Measurements from ENCODE around the gene KCNIP3. TPM values are rescaled to one million over a fixed set of nuclear protein-coding genes. Genes with fewer than 3 reads are reported as not detected.
A peak's percentile ranks its signal among the peaks of the same experiment; 100 is the strongest.

The KCNIP3 gene
- total RNA-seq, 1 donor from 2014 or later = 0.64 TPM

DNA sequence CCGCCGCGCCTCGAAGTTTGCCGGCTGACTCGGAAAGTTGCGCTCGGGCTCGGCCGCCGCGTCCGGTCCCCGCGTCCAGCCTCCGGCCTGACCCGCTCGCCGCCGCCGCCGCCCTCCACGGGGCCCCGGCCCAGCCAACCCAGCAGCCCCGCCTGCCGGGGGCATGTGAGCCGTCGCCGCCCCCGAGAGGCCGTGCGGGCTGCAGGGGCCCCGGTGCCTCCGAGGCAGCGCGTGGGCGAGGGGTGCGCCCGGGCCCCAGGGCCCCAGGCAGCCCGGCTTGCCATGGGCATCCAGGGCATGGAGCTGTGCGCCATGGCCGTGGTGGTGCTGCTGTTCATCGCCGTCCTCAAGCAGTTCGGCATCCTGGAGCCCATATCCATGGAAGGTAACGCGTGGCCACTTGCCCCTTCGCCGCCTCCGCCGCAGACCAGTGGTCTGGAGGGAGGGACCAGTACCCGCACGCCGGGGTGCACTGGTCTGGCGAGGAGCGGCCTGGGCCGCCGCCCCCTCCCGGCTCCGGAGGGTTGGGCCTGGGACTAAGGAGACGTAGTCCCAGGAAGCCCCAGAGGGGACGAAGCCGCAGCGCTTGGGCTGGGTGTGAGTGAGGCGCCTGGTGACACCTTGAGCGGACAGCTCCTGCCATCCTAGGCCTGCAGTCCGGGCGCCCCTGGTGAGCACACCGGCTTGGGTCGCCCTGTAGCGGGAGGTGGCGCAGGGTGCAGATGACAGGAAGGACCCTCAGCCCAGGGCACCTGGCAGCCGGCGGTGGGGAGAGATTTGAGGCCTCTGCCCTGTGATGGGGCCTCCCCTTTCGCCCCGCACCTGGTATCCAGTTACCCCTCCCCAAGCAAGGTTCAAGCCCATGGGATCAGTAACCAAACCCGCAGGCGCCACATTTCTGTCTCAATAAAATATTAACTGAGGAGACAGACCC, 49.9 kb downstream of the KCNIP3 start:
- no peaks in the 10 kb centered on the region for H3K36me3 Mint-ChIP-seq
- Histone ChIP-seq H4K20me1 (ENCODE audit: low read depth) (peaks cover 13% of the 10 kb centered on the region), H3K4me1 (no peaks in the 10 kb centered on the region), H3K36me3 (no peaks in the 10 kb centered on the region), H3F3A (ENCODE audit: low read depth) (no peaks in the 10 kb centered on the region), H3K4me2 (peak overlapping the region; percentile 77), H3K9me3 (ENCODE audit: low read depth) (no peaks in the 10 kb centered on the region), H3K27me3 (peaks cover 97% of the 10 kb centered on the region), H3K9ac (no peak overlapping the region), H3K27ac (no peak overlapping the region), H3K4me3 (peak overlapping the region; percentile 35), H2AFZ (replicated peaks) (no peak overlapping the region), H3K79me2 (ENCODE audit: low read depth) (no peaks in the 10 kb centered on the region)
- peak; percentile 63 for TF ChIP-seq EZH2 (IDR thresholded peaks at IDR 0.05)
- TF ChIP-seq CTCF (IDR thresholded peaks at IDR 0.05) = no peak
- peak; percentile 29 for TF ChIP-seq EZH2phosphoT487 (IDR thresholded peaks at IDR 0.05)
- H3K27ac Mint-ChIP-seq = no peak overlapping the region
- H3K9me3 Mint-ChIP-seq = no peaks in the 10 kb centered on the region
- H3K27me3 Mint-ChIP-seq (ENCODE audit: insufficient read depth, low read depth) = peaks cover 28% of the 10 kb centered on the region
- peak; percentile 59 for DNase-seq (ENCODE audit: low spot score)
- H3K4me3 Mint-ChIP-seq = peak overlapping the region; percentile 74
- no peaks in the 10 kb centered on the region for H3K4me1 Mint-ChIP-seq

- DNase-seq (ENCODE audit: low spot score) = no peak
- no peak overlapping the region for H3K4me3 ChIP-seq
- Mint-ChIP-seq H3K27ac (no peak overlapping the region), H3K36me3 (no peaks in the 10 kb centered on the region), H3K4me1 (no peaks in the 10 kb centered on the region), H3K4me3 (peak overlapping the region; percentile 69), H3K27me3 (ENCODE audit: insufficient read depth, low read depth) (peaks cover 28% of the 10 kb centered on the region), H3K9me3 (no peaks in the 10 kb centered on the region)
- no peaks in the 10 kb centered on the region for H3K9me3 ChIP-seq (ENCODE audit: low read depth)
- TF ChIP-seq EZH2 (IDR thresholded peaks at IDR 0.05) (no peak), EZH2phosphoT487 (IDR thresholded peaks at IDR 0.05) (no peak), CTCF (IDR thresholded peaks at IDR 0.05) (no peak)
- H3F3A ChIP-seq (ENCODE audit: low read depth) = no peaks in the 10 kb centered on the region
- H3K27ac ChIP-seq = no peak overlapping the region
- H3K79me2 ChIP-seq (ENCODE audit: low read depth) = no peaks in the 10 kb centered on the region
- no peak overlapping the region for H3K9ac ChIP-seq
- H3K4me1 ChIP-seq = no peaks in the 10 kb centered on the region
- H4K20me1 ChIP-seq (ENCODE audit: low read depth) = peaks cover 13% of the 10 kb centered on the region
- H3K27me3 ChIP-seq = peaks cover 87% of the 10 kb centered on the region
- H3K4me2 ChIP-seq = no peak overlapping the region
- no peaks in the 10 kb centered on the region for H3K36me3 ChIP-seq
- no peak overlapping the region for H2AFZ ChIP-seq (replicated peaks)
These were observed 50.8 kb downstream of the KCNIP3 start for GRCh38 chr2:95347681-95348608.

DNA sequence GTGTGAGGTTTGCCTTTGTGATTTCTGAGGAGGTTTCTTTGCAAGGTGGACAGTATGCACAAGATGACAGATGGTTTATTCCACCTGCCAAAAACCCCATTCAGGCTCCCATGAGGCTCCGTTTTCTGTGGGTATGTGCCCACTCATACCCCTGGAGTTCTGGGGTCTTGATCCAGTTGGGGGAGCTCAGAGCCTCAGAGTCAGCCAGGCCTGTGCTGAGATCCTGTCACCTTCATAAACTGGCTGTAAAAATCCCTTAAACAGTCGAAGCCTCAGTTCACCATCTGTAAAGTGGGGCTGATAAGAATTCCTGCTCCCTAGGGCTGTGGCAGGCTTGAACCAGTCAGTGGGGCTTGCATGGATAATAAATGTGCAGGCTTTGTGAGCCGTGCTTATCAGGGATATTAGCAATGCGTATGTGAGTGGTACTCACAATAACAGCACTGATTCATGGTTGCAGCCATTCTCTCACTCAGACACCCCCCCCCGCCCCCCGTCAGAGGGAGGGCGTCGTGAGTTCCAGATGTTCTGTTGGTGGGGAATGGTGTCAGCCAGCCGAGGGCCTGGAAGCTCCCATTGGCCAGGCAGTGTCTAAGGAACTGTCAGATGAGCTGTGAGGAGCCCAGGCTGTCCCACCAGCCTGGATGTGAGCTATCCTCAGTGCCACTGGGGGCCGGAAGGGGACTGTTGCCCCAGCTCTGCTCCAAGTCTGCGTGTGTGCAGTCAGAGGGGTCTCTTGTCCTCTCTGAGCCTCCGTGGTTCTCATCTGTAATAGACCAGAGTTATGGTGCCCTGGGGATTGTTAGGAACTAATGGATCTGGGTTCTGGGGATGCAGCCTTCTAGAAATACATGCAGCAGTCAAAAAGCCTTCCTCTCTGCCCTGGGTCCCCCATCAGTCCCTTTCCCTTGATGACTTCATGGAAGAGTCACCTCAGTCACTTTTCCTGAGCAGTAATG, 51.7 kb downstream of the KCNIP3 start:
- no peak for TF ChIP-seq CTCF (IDR thresholded peaks at IDR 0.05)
- peaks cover 13% of the 10 kb centered on the region for H4K20me1 ChIP-seq (ENCODE audit: low read depth)
- no peak overlapping the region for H3K4me3 ChIP-seq
- no peaks in the 10 kb centered on the region for H3K9me3 ChIP-seq (ENCODE audit: low read depth)
- H3K9ac ChIP-seq = no peak overlapping the region
- no peaks in the 10 kb centered on the region for H3K79me2 ChIP-seq (ENCODE audit: low read depth)
- H3K4me3 Mint-ChIP-seq = no peak overlapping the region
- DNase-seq (ENCODE audit: low spot score) = no peak
- no peaks in the 10 kb centered on the region for H3K4me1 ChIP-seq
- H3K4me2 ChIP-seq = no peak overlapping the region
- H2AFZ ChIP-seq (replicated peaks) = no peak overlapping the region
- peaks cover 78% of the 10 kb centered on the region for H3K27me3 ChIP-seq
- no peak overlapping the region for H3K27ac Mint-ChIP-seq
- peaks cover 25% of the 10 kb centered on the region for H3K27me3 Mint-ChIP-seq (ENCODE audit: insufficient read depth, low read depth)
- no peaks in the 10 kb centered on the region for H3F3A ChIP-seq (ENCODE audit: low read depth)
- H3K36me3 Mint-ChIP-seq = no peaks in the 10 kb centered on the region
- no peaks in the 10 kb centered on the region for H3K9me3 Mint-ChIP-seq
- no peak overlapping the region for H3K27ac ChIP-seq
- H3K36me3 ChIP-seq = no peaks in the 10 kb centered on the region
- no peaks in the 10 kb centered on the region for H3K4me1 Mint-ChIP-seq

Data from neural progenitor cell (in vitro differentiated cells).